SH-SY5Y (cell line): ENCODE data around the gene ETNK2.

Experiments
- GATA2 ChIP-seq: IDR thresholded peaks from 2 replicates; pipeline ENCODE4 v1.6.1; 2011; ENCODE audit warnings: mild to moderate bottlenecking, low read depth, low read length
- GATA3 ChIP-seq: IDR thresholded peaks from 2 replicates; pipeline ENCODE4 v1.6.1; 2011; ENCODE audit warnings: low read depth, mild to moderate bottlenecking, low read length, moderate library complexity

GRCh38 chr1:204085876-204086275, 66.0 kb downstream of the ETNK2 start:
- TF ChIP-seq GATA2 (no peak), GATA3 (no peak)
